ENCODE results near the gene ARMH3.

Gene ARMH3

DNA sequence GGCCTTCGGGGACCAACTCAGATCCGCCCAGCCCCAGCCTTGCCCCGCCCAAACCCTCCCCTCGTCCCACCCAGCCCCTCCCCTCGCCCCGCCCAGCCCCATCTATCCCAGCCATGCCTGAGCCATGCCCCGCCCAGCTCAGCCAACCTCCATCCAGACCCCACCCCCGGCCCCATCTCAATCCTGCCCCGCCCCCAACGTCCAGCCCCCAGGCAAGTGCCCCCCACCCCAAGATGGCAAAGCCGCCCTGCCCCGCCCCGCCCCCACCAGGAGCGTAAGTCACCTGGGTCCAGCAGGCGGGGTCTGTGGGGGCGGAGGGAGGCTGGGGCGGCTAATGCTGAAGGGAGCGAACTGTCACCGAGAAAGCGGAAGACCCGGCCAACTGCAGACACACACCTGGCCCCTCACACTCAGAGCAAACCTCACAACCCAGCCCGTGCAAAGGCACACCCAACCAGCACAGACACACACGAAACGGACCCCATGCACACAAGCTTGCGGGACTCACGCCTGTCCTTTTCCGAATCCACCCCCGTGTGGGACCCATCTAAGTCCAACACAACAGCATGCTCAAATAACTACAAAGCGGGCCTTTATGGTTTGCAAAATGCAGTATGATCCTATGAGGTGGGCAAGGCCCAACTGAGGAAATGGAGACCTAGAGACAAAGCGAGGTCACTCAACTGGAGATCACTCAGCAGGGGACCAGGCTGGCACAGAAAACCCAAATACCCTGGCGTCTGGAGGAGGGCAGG lies 226.2 kb downstream of the ARMH3 start:
- peak; percentile 83 for DNase-seq (ENCODE audit: low spot score)

DNA sequence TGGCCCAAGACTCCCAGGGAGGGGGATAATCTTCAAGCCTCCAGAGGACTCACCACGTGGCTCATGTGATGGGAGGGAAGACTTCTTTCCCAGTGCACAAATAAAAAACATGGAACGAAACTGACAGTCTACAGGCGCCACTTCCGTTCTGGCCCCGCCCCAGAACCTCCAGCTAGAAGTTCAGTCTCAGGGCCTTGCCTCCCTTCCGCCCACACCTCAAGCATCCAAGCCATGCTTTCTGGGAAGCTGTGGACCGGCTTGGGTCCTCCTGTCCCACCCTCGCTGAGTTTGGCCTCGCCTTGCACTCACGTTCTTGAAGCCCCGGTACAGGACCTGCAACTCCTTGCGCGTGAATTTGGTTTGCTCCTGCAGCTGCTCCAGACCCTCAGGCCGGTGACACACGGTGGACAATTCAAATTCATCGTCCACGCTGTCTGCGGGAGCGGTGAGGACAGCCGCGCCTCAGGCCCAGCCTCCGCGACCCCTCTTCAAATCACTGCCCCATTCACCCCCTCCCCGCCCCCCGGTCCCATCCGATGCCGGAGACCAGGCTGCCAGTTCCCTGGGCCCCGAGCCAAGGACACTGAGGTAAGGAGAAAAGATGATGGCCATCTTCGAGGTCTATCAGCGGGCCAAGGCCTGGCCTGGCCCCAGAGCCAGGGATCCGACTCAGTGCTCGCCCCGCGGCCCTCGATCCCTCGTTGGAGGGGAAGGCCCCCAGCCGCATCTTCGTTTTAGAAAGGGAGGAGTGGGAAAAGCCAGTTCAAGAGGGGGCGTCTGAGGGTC lies 227.0 kb downstream of the ARMH3 start:
- no peak for DNase-seq (ENCODE audit: low spot score)

DNA sequence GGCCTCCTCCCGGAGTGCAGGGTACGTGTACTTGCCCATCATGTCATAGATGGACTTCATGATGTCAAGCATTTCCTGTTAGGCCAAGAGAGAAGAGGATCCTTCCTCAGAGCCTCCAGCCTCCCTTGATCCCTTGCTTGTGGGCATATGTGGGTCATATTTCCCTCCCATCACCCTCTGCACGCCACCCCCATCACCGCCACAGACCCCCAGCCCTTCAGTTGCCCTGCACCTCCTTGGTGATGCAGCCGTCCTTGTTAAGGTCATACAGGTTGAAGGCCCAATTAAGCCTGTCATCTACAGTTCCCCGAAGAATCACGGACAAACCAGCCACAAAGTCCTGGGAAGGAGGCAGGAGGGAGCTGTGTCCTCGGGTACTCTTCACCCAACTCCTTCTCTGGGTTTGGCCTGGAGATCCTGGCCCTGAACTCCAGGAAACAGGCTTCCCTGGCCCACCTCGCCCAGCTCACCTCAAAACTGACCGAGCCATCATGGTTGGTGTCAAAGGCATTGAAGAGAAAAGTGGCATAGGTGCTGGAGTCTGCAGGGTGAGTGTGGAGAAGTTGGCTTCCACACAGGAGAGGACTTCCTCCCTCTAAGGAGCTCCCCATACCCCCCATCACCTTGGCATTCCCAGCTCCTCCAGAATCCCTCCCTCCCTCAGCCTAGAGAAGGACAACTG lies 227.9 kb downstream of the ARMH3 start:
- no peak for DNase-seq (ENCODE audit: low spot score)

DNA sequence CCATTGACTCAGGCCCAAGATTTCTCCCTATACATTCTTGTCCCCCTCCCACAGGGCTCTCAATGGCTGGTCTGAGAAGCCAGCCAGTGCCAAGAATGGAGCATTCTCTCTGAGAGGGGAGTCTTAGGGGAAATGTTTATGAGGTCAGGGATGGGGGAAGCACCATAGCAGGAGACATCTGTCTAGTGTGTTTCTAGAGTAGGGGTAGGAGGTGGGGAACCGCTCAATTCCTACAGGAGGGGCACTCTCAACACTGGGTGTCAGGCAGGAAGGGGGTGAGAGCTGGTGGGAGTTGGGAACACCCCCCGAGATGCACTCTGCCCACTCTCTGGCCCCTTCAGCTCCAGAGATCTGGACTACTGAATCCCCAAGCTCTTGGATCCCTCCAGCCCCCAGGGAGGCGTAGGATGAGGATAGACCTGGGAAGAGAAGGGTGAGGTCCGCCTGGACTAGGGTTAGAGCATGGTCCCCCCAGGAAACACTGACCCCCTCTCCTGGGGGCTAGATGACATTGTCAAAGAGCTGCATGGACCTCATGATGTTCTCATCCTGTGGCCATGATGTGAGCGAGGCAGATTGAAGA lies 229.0 kb downstream of the ARMH3 start:
- DNase-seq (ENCODE audit: low spot score), result no peak

DNA sequence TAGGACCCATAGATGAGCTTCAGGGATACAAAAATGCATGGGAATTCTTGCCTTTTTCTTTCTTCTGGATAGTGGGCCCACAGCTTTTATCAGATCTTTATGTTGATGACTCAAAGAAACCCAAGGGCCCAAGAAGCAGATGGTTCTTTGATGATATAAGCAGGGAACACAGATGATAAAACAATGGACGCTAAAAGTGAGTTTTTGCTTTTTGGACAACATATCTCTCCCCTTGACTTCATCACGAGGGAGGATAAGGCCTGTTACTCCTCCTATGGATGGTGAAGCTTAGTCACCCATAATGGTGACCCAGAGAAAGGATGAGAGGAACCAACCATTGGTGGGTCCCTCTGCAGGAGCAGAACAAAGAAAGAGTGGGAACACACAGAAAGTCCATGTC lies 231.2 kb downstream of the ARMH3 start:
- no peak for DNase-seq (ENCODE audit: low spot score)

DNA sequence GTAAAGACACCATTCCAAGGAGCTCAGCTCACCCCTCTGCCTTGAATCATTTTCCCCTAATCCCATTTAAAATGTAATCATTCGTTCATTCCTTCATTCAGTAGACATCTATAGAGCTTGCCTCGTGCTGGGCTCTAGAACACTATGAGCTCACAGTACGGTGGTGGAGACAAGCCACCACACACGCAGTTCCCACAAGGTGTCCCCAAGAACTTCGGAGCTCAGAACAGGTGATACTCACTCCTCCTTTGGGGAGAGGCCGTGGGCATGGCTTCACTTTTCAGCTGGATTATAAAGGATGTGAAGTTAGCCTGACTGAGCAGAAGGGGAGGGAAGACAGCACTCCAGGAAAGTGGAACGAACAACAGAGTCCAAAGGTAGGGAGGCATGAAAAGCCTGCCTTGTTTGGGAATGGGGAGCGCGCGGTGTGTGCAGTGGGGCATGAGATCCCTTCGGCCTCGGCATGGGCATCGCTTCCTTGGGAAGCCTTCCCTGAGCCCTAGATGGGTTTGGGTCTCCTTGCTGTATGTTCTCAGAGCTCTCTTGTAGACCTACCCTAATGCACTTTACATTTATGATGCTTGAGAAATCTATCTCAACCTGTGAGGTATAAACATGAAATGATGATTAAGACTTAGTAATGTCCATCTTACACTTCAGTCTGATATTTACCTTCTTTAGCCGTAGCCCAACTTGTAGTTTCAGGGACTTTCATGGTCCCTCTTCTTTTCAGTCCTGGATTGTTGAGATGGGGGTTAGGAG lies 236.9 kb downstream of the ARMH3 start:
- DNase-seq (ENCODE audit: low spot score), result no peak

DNA sequence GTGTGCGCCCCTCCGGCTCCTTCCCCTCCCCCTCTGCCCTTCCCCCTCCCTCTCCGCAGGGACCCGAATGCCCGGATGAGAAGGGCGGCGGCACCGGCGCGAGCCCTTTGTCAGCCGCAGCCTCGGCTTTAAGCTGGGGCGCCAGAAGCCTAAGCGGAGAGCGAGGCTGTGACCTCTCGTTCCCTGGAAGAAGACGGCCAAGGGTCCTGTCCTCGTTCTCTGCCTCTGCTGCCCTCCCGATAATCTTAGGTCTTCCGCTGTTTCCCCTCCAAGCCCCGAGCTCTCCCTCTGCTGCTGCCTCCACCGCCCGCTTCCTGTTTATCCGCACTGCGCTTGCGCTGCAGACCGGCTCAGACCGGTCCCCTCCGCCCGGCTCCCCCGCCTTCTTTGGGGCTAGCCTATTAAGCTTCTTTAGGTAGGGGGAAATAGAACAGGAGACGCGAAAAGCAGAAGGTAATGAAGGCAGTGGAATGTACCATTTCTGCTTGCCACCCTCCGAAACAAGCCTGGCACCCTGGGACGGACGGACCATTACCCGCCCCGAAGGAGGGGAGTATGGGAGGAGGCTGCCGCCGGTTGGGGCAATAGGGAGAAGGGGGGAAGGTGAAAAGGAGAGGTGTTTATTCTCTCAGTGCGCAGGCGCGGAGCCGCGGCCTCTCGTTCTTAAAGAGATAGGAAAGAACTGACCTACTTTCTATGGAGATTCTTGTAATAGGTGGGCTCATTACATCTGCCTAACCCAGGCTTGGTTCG lies 237.7 kb downstream of the ARMH3 start, which contains the start of gene OGA:
TSS of gene OGA (minus strand) at position 326 of the 753 bp plus-strand sequence. CDS start 422 bp downstream, outside the sequence.
- peak; percentile 98 for DNase-seq (ENCODE audit: low spot score)

DNA sequence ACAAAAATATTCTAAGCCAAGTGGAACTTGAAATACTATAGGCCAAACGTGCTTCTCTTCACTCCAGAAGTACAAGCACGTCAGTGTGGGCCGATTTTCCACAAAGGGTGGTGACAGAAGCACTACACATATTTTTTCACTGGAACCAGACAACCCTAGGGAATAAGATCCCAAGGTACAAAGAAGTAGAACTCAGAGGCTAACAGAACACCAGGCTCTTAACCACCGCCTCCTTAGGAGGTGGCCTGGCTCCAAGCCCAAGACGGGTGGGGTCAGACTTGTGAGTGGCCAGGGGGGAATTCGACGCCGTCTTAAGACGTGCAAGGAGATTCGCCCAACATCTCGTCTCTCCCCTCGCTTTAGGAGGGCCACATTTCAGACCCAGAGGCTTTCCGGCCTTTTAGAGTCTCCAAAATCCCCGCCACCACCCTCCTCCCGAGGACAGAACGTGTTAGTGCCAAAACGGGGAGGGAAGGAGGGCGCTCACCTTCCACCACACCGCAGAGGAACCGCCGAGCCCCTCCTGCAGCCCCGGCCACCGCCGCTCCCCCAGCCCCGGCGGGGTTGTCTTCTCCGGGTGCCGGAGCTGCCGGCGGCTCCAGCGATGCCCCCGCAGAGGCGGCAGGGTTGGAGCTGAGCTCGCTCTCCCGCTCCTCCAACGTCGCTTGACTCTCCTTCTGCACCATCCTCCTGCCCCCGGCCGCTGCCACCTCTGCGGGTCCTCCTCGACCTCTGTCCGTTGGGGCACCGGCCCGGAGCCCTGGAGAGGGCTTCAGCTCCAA lies 238.4 kb downstream of the ARMH3 start:
- peak; percentile 60 for DNase-seq (ENCODE audit: low spot score)

DNA sequence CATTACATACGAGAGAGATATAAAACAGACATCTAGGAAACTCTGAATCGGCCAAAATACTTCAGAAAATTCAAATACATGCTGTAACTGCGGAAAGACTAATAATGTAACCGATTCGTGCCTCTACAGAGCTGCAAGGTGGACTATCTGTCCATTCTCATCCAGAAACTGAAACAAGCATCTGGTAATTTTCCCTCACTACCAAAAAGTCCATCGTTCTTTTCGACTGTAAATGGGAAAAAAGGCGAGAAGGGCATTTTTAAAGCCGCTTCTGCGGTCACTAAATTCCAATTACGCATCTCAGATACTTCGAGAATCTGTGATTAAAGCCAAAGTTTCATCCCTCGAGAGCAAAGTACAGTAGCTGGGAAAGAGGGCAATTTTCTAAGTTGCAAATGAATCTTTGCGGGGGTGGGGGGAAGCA lies 239.0 kb downstream of the ARMH3 start:
- DNase-seq (ENCODE audit: low spot score), result no peak

DNA sequence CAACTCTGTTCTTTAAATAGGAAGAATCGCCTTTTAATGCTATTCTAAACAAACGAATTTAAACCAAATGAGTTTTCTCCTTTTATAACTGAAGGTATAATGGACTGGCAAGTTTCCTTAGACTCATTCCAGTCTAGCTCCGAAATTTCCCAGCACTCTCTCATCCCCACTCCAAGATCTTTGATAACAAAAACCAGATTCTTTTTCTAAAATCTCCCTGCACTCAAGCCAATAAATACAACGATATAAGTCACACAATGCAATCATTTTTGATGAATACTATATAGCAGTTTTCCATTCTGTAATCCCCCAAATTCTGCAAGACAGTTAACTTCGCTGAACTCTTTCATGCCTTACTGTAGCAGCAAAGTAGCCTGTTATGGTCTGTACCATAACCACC lies 239.6 kb downstream of the ARMH3 start:
- no peak for DNase-seq (ENCODE audit: low spot score)

DNA sequence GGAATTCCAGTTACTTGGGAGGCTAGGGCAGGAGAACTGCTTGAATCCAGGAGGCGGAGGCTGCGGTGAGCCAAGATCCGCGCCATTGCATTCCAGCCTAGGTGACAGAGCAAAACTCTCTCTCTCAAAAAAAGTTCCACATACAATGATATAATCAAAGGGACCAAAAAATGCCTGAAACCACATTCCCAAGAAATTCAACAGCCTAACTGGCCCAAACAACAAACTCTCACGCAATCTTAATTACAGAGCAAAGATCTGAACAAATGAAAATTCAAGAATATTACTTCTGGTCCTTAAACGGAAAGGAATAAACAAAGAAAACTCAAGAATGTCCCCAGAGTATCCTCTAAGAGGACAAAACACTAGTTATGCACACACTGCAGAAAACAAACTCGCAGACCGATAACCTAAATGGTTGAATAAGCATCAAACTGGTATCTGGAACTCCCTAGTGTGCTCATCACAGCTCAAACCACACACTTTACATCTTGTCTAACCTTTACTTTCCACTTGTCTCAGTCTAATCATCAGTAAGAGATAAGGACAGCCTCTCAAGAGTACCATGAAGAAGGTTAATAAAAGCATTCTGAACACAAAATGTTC lies 241.4 kb downstream of the ARMH3 start:
- DNase-seq (ENCODE audit: low spot score), result no peak

DNA sequence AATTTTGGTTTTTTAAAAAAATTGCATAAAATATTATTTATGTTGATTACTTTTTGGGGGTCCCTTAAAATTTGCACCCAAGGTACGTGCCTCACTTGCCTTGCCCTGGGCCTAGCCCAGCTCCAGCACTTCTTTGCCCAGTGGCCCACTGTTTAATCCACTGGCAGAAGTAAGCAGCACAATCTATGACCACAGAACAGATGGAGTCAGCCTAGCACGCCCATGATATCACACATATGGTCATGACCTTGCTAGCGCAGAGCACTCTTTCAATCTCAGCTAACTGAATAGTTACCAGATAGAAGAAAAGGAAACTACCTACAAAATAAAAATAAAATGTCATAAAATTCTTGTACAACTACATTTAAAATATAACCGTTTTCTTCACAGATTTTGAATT lies 243.4 kb downstream of the ARMH3 start:
- no peak for DNase-seq (ENCODE audit: low spot score)

DNA sequence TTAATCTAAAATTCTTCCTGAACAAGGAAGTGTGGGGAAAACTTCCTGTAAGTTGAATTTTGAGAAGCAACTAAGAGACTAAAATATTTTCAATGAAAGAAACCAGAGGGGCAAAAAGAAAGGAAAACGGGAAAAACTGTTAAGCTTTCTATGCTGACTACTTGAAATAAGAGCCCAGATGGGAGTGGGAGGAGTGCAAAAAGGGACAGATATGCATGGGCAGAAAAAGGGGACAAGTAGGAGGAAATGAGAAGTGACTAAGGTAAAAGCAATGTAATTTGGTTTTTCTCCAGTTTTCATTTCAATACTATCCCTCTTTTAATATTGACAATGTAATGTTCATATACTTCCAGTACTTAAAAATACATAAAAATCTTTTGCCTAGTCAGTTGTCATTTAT lies 248.8 kb downstream of the ARMH3 start:
- DNase-seq (ENCODE audit: low spot score), result no peak

DNA sequence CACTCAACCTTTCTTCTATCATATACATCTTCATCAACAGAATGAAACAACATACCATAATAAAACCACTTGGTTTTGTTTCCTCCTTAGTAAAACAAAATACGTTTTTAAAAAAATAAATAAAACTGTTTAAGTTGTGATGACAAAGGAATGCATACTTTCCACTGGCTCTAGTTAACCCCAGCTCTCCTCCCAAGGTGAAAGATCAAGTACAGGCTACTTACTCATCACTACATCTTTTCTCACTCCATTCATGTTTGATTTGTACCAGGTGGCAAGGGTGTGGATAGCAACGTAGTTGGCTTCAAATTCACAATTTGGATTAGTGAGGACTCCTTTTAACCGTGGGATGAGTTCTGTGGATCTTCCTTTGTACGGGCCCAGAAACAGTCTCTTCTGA lies 252.5 kb downstream of the ARMH3 start:
- DNase-seq (ENCODE audit: low spot score), result no peak

DNA sequence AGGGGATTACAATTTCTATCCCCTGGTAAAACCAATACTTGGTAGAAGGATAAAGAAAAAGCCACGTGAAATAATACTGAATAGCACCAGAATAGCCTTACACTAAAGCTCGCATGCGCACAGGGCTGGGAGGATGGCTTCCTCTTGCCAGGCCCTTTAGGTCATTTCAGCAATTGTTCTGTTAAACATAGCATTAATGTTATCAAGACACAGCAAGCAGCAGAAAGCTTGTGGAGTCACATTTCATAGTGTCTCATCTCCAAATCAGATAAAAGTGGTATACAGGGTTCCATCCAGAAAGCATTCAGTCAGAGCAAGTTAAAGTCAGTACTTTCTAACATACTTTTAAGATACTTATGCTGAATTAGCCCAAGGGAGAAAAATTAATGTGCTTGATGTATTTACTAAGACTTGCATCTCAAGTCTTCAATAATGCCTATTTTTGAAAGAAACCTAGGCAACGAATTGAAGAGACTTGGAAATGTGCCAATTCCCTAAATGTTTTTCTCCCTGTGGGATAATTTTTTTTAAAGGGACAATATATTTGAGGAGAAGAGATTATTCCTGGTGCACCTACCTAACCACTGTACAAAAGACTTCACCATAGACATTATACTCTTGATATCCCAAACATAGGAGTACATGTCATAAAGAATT lies 258.4 kb downstream of the ARMH3 start:
- no peak for DNase-seq (ENCODE audit: low spot score)

All from ecto neural progenitor cell (in vitro differentiated cells).